H9 (cell line): ENCODE measurements around the gene DUSP1. TPM values are rescaled to one million over a fixed set of nuclear protein-coding genes. Genes with fewer than 3 reads are reported as not detected.
"Not testable (repeated sequence)": the region's sequence is repeated elsewhere in the genome, so short reads cannot be mapped to it uniquely, and the experiment has no call there.

Source experiments
- DNase-seq: peaks from one replicate; pipeline ENCODE4 v3.0.0-alpha.2; 2017
- H2AFZ ChIP-seq: one replicate; pipeline ENCODE4 v1.6.1; 2013; ENCODE audit warnings: mild to moderate bottlenecking, low read length, control low read depth, moderate library complexity
- H2AK5ac ChIP-seq: 2 replicates; pipeline ENCODE4 v1.6.1; 2013; ENCODE audit warnings: low read length, control low read depth, mixed read lengths; ENCODE audit not compliant: insufficient read length
- H2BK120ac ChIP-seq: one replicate; pipeline ENCODE4 v1.6.1; 2013; ENCODE audit warnings: low read depth, mild to moderate bottlenecking, low read length, control low read depth, inconsistent platforms; ENCODE audit not compliant: poor library complexity, severe bottlenecking
- H2BK12ac ChIP-seq: 2 replicates; pipeline ENCODE4 v1.6.1; 2013; ENCODE audit warnings: low read length, control low read depth, mixed read lengths, low read depth; ENCODE audit not compliant: insufficient read length
- H2BK15ac ChIP-seq: 2 replicates; pipeline ENCODE4 v1.6.1; 2013; ENCODE audit warnings: low read depth, low read length, control low read depth
- H2BK20ac ChIP-seq: one replicate; pipeline ENCODE4 v1.6.1; 2013; ENCODE audit warnings: low read depth, mild to moderate bottlenecking, low read length, control low read depth, inconsistent platforms; ENCODE audit not compliant: poor library complexity, severe bottlenecking
- H2BK5ac ChIP-seq: 2 replicates; pipeline ENCODE4 v1.6.1; 2013; ENCODE audit warnings: low read length, control low read depth, mixed read lengths; ENCODE audit not compliant: insufficient read length
- H3K14ac ChIP-seq: 2 replicates; pipeline ENCODE4 v1.6.1; 2013; ENCODE audit warnings: low read length, control low read depth; ENCODE audit not compliant: insufficient read depth
- H3K18ac ChIP-seq: 2 replicates; pipeline ENCODE4 v1.6.1; 2013; ENCODE audit warnings: low read depth, mild to moderate bottlenecking, mixed read lengths, low read length, control low read depth; ENCODE audit not compliant: insufficient read length
- H3K23ac ChIP-seq: 2 replicates; pipeline ENCODE4 v1.6.1; 2013; ENCODE audit warnings: low read length, control low read depth, mixed read lengths, low read depth; ENCODE audit not compliant: insufficient read length
- H3K23me2 ChIP-seq: 2 replicates; pipeline ENCODE4 v1.6.1; 2013; ENCODE audit warnings: low read depth, mild to moderate bottlenecking, mixed read lengths, low read length, control low read depth; ENCODE audit not compliant: insufficient read length, poor library complexity, severe bottlenecking
- H3K27ac ChIP-seq: 2 replicates; pipeline ENCODE4 v1.5.1; 2013; ENCODE audit warnings: low read length, control low read depth, mixed read lengths, low read depth; ENCODE audit not compliant: insufficient read length
- H3K27me3 ChIP-seq: 2 replicates; pipeline ENCODE4 v1.6.1; 2013; ENCODE audit warnings: low read length, control low read depth, inconsistent platforms; ENCODE audit not compliant: insufficient read depth
- H3K4ac ChIP-seq: 2 replicates; pipeline ENCODE4 v1.6.1; 2013; ENCODE audit warnings: low read depth, mild to moderate bottlenecking, control low read depth, inconsistent platforms, low read length, moderate library complexity
- H3K4me1 ChIP-seq: 2 replicates; pipeline ENCODE4 v1.6.1; 2013; ENCODE audit warnings: low read length, control low read depth, inconsistent platforms; ENCODE audit not compliant: insufficient read depth
- H3K4me2 ChIP-seq: 2 replicates; pipeline ENCODE4 v1.6.1; 2013; ENCODE audit warnings: low read length, control low read depth, mixed read lengths; ENCODE audit not compliant: insufficient read length, insufficient read depth
- H3K56ac ChIP-seq: 2 replicates; pipeline ENCODE4 v1.6.1; 2013; ENCODE audit warnings: low read depth, mild to moderate bottlenecking, mixed read lengths, low read length, control low read depth; ENCODE audit not compliant: insufficient read length
- H3K79me1 ChIP-seq: 2 replicates; pipeline ENCODE4 v1.6.1; 2013; ENCODE audit warnings: low read depth, mild to moderate bottlenecking, moderate library complexity, low read length, control low read depth, inconsistent platforms; ENCODE audit not compliant: insufficient read depth, poor library complexity, severe bottlenecking
- H3K79me2 ChIP-seq: 2 replicates; pipeline ENCODE4 v1.6.1; 2013; ENCODE audit warnings: low read length, control low read depth, inconsistent platforms; ENCODE audit not compliant: insufficient read depth
- H3K9ac ChIP-seq: 2 replicates; pipeline ENCODE4 v1.6.1; 2013; ENCODE audit warnings: low read length, control low read depth, mixed read lengths; ENCODE audit not compliant: insufficient read length; ENCODE audit errors: extremely low read depth
- H3K9me3 ChIP-seq: one replicate; pipeline ENCODE4 v1.6.1; 2013; ENCODE audit warnings: low read depth, low read length, inconsistent platforms; ENCODE audit not compliant: control insufficient read depth
- H3T11ph ChIP-seq: one replicate; pipeline ENCODE4 v1.6.1; 2013; ENCODE audit warnings: mild to moderate bottlenecking, low read length, control low read depth, inconsistent platforms
- H4K20me1 ChIP-seq: one replicate; pipeline ENCODE4 v1.6.1; 2013; ENCODE audit not compliant: control insufficient read depth, insufficient read length, insufficient read depth
- H4K5ac ChIP-seq: 2 replicates; pipeline ENCODE4 v1.6.1; 2013; ENCODE audit warnings: low read depth, mild to moderate bottlenecking, mixed read lengths, low read length, control low read depth; ENCODE audit not compliant: insufficient read length
- H4K8ac ChIP-seq: replicated peaks from 2 replicates; pipeline ENCODE4 v1.6.1; 2013; ENCODE audit warnings: low read length, control low read depth, mixed read lengths, low read depth; ENCODE audit not compliant: insufficient read length
- H4K91ac ChIP-seq: 2 replicates; pipeline ENCODE4 v1.6.1; 2013; ENCODE audit warnings: low read depth, mild to moderate bottlenecking, moderate library complexity, mixed read lengths, low read length, control low read depth; ENCODE audit not compliant: insufficient read length
- H3K27ac Mint-ChIP-seq, 3 experiments: 2 replicates in 2 of 3; 3 replicates in 1 of 3; pipeline ENCODE4 v1.8.0; 2020 to 2021; ENCODE audit warnings: mixed read lengths in 3 of 3, mild to moderate bottlenecking in 1 of 3, moderate library complexity in 1 of 3
- H3K27me3 Mint-ChIP-seq: 2 replicates; pipeline ENCODE4 v1.8.0; 2021; ENCODE audit warnings: low read depth, mild to moderate bottlenecking, moderate library complexity, mixed read lengths
- H3K36me3 Mint-ChIP-seq, 3 experiments: 2 replicates in 2 of 3; 3 replicates in 1 of 3; pipeline ENCODE4 v1.8.0; 2020 to 2021; ENCODE audit warnings: low read depth in 3 of 3, mixed read lengths in 3 of 3; ENCODE audit not compliant: insufficient read depth in 1 of 3
- H3K4me1 Mint-ChIP-seq, 2 experiments: 2 replicates each; pipeline ENCODE4 v1.8.0; 2020; ENCODE audit warnings: mixed read lengths in 2 of 2
- H3K4me3 Mint-ChIP-seq, 2 experiments: 2 replicates in 1 of 2; 3 replicates in 1 of 2; pipeline ENCODE4 v1.8.0; 2020 to 2021; ENCODE audit warnings: mild to moderate bottlenecking in 2 of 2, mixed read lengths in 2 of 2, moderate library complexity in 1 of 2
- H3K9me3 Mint-ChIP-seq, 2 experiments: 2 replicates in 1 of 2; 3 replicates in 1 of 2; pipeline ENCODE4 v1.8.0; 2020; ENCODE audit warnings: mild to moderate bottlenecking in 2 of 2, mixed read lengths in 2 of 2, moderate library complexity in 1 of 2
- WGBS: extraction: QIAGEN DNeasy Blood & Tissue Kit; methylation state at CpG from one replicate; pipeline ENCODE4 v1.1.7; 2013; ENCODE audit warnings: missing lambda C conversion rate, low lambda C conversion rate, mixed read lengths; ENCODE audit not compliant: insufficient read length; ENCODE audit errors: extremely low coverage; 5-methylcytosine and 5-hydroxymethylcytosine counted together
- total RNA-seq: library from RNA; stranded (reverse); gene quantifications from 2 replicates; pipeline ENCODE4 v1.2.1, GENCODE V29; 2021

Gene DUSP1
- total RNA-seq, 1 experiment from 2014 or later = 10.9 TPM

DNA sequence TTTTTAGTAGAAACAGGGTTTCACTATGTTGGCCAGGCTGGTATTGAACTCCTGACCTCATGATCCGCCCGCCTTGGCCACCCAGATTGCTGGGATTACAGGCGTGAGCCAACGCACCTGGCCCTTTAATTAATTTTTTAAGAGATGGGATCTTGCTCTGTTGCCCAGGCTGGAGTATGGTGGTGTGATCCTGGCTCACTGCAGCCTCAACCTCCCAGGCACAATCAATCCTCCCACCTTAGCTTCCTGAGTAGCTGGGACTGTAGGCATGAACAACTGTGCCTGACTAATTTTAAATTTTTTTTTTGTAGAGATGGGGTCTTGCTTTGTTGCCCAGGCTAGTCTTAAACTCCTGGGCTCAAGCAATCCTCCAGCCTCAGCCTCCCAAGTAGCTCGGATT, 12.3 kb upstream of the DUSP1 start:
- not testable (repeated sequence) for H3K27me3 Mint-ChIP-seq, H3K4me1 ChIP-seq, DNase-seq, H3K4me1 Mint-ChIP-seq, H3K9me3 Mint-ChIP-seq, H4K91ac ChIP-seq, H2BK120ac ChIP-seq, H3K79me1 ChIP-seq, H3K23ac ChIP-seq, H3K23me2 ChIP-seq, H2BK12ac ChIP-seq, H3K27me3 ChIP-seq, H3K4ac ChIP-seq, H3K79me2 ChIP-seq, H3K14ac ChIP-seq, H3K9me3 ChIP-seq, H3K27ac Mint-ChIP-seq, H2BK5ac ChIP-seq, H3K4me2 ChIP-seq, H3K36me3 Mint-ChIP-seq, H4K8ac ChIP-seq, H3K56ac ChIP-seq, H3T11ph ChIP-seq, H3K18ac ChIP-seq, H4K5ac ChIP-seq, H3K9ac ChIP-seq, H4K20me1 ChIP-seq, H2AK5ac ChIP-seq, H2AFZ ChIP-seq, H3K4me3 Mint-ChIP-seq, H3K27ac ChIP-seq, H2BK15ac ChIP-seq, H2BK20ac ChIP-seq
- no CpG with 5 or more reads among the region's 5 CpGs for WGBS
